Measurements from ENCODE around the gene CXCR6.

DNA sequence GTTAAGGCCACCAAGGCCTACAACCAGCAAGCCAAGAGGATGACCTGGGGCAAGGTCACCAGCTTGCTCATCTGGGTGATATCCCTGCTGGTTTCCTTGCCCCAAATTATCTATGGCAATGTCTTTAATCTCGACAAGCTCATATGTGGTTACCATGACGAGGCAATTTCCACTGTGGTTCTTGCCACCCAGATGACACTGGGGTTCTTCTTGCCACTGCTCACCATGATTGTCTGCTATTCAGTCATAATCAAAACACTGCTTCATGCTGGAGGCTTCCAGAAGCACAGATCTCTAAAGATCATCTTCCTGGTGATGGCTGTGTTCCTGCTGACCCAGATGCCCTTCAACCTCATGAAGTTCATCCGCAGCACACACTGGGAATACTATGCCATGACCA lies 3.6 kb downstream of the CXCR6 start:
- TF ChIP-seq FOXM1 (IDR thresholded peaks at IDR 0.05; ENCODE audit: borderline replicate concordance, low read depth) (no peak), CEBPB (IDR thresholded peaks at IDR 0.05) (no peak), CREB1 (IDR thresholded peaks at IDR 0.05; ENCODE audit: low read depth) (no peak), TAF1 (IDR thresholded peaks at IDR 0.05; ENCODE audit: low read depth) (no peak), TEAD4 (IDR thresholded peaks at IDR 0.05) (no peak), RAD21 (IDR thresholded peaks at IDR 0.05; ENCODE audit: low read depth) (no peak), EP300 (IDR thresholded peaks at IDR 0.05; ENCODE audit: borderline replicate concordance) (no peak), YY1 (IDR thresholded peaks at IDR 0.05; ENCODE audit: low read depth) (no peak)
- TF ChIP-seq, protein P1, sequence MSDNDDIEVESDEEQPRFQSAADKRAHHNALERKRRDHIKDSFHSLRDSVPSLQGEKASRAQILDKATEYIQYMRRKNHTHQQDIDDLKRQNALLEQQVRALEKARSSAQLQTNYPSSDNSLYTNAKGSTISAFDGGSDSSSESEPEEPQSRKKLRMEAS (IDR thresholded peaks at IDR 0.05), result no peak
- TF ChIP-seq, protein P2, sequence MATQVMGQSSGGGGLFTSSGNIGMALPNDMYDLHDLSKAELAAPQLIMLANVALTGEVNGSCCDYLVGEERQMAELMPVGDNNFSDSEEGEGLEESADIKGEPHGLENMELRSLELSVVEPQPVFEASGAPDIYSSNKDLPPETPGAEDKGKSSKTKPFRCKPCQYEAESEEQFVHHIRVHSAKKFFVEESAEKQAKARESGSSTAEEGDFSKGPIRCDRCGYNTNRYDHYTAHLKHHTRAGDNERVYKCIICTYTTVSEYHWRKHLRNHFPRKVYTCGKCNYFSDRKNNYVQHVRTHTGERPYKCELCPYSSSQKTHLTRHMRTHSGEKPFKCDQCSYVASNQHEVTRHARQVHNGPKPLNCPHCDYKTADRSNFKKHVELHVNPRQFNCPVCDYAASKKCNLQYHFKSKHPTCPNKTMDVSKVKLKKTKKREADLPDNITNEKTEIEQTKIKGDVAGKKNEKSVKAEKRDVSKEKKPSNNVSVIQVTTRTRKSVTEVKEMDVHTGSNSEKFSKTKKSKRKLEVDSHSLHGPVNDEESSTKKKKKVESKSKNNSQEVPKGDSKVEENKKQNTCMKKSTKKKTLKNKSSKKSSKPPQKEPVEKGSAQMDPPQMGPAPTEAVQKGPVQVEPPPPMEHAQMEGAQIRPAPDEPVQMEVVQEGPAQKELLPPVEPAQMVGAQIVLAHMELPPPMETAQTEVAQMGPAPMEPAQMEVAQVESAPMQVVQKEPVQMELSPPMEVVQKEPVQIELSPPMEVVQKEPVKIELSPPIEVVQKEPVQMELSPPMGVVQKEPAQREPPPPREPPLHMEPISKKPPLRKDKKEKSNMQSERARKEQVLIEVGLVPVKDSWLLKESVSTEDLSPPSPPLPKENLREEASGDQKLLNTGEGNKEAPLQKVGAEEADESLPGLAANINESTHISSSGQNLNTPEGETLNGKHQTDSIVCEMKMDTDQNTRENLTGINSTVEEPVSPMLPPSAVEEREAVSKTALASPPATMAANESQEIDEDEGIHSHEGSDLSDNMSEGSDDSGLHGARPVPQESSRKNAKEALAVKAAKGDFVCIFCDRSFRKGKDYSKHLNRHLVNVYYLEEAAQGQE (IDR thresholded peaks at IDR 0.05; ENCODE audit: low read depth), result no peak

Data from Ishikawa (cell line).